Prostate gland (tissue), 2 donors: ENCODE data around the gene FUCA2. TPM values are rescaled to one million over a fixed set of nuclear protein-coding genes. Genes with fewer than 3 reads are reported as not detected.

ENCODE experiments used
- DNase-seq: peaks from one replicate; pipeline ENCODE4 v3.0.0-alpha.2; 2019; ENCODE audit warnings: low spot score
- H3K27ac ChIP-seq, 2 donors: fragments of 200-600 bp; sonication (generic); 2 replicates each; pipeline ENCODE4 v1.5.1; 2017 to 2019
- H3K27me3 ChIP-seq: fragments of 200-600 bp; sonication (generic); replicated peaks from 2 replicates; pipeline ENCODE4 v1.5.1; 2019; ENCODE audit not compliant: insufficient read depth
- H3K36me3 ChIP-seq, 2 donors: fragments of 200-600 bp; sonication (generic); 1 replicate in 1 of 2; 2 replicates in 1 of 2; pipeline versions ENCODE4 v1.5.1 to v1.8.1; 2017 to 2019
- H3K4me1 ChIP-seq: fragments of 200-600 bp; sonication (generic); replicated peaks from 2 replicates; pipeline ENCODE4 v1.5.1; 2019
- H3K4me3 ChIP-seq, 2 donors: fragments of 200-600 bp; sonication (generic); 2 replicates each; pipeline ENCODE4 v1.5.1; 2017 to 2019
- H3K9me3 ChIP-seq: fragments of 200-600 bp; sonication (generic); 2 replicates; pipeline ENCODE4 v1.5.1; 2017
- POLR2A ChIP-seq: fragments of 450-650 bp; IDR thresholded peaks from one replicate; pipeline ENCODE4 v1.6.1; 2016; ENCODE audit warnings: antibody characterized with exemption, mild to moderate bottlenecking
- POLR2AphosphoS5 ChIP-seq: sonication (generic); formaldehyde crosslinking; IDR thresholded peaks from one replicate; pipeline ENCODE4 v1.6.1; 2017; ENCODE audit warnings: antibody characterized with exemption
- WGBS: methylation state at CpG from one replicate; pipeline ENCODE4 v1.1.5; 2018; 5-methylcytosine and 5-hydroxymethylcytosine counted together
- intact Hi-C: fragments of 100-400 bp; cut with DNase I; formaldehyde crosslinking; loops from one replicate; pipeline ENCODE4 v1.14.2; 2022
- total RNA-seq, 2 donors: library from RNA; depleted of rRNA; stranded (reverse); fragments of >200 nt; gene quantifications; one replicate each; pipeline ENCODE4 v1.1.0, GENCODE V29; 2016
- TF ChIP-seq, protein P1 (sequence below), 4 experiments: fragments of 200-600 bp in 2 of 4; fragments of 450-650 bp in 2 of 4; sonication (generic) in 2 of 4; IDR thresholded peaks; 1 replicate in 3 of 4; 2 replicates in 1 of 4; pipeline ENCODE4 v1.5.1; 2016 to 2019; ENCODE audit warnings: antibody characterized with exemption in 4 of 4, mild to moderate bottlenecking in 2 of 4, moderate library complexity in 2 of 4

FUCA2 gene
- total RNA-seq, 2 donors from 2014 or later, result 32.5 to 32.7 TPM

GRCh38 chr6:143465546-143465945 is 46.0 kb downstream of the FUCA2 start:
- TF ChIP-seq POLR2A (no peak), POLR2AphosphoS5 (no peak)
- TF ChIP-seq, protein P1, sequence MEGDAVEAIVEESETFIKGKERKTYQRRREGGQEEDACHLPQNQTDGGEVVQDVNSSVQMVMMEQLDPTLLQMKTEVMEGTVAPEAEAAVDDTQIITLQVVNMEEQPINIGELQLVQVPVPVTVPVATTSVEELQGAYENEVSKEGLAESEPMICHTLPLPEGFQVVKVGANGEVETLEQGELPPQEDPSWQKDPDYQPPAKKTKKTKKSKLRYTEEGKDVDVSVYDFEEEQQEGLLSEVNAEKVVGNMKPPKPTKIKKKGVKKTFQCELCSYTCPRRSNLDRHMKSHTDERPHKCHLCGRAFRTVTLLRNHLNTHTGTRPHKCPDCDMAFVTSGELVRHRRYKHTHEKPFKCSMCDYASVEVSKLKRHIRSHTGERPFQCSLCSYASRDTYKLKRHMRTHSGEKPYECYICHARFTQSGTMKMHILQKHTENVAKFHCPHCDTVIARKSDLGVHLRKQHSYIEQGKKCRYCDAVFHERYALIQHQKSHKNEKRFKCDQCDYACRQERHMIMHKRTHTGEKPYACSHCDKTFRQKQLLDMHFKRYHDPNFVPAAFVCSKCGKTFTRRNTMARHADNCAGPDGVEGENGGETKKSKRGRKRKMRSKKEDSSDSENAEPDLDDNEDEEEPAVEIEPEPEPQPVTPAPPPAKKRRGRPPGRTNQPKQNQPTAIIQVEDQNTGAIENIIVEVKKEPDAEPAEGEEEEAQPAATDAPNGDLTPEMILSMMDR (IDR thresholded peaks at IDR 0.05), result no peak
- intact Hi-C loops, result no loop called here
- 94% methylated on average over 2 of the region's 2 CpGs for WGBS

DNA sequence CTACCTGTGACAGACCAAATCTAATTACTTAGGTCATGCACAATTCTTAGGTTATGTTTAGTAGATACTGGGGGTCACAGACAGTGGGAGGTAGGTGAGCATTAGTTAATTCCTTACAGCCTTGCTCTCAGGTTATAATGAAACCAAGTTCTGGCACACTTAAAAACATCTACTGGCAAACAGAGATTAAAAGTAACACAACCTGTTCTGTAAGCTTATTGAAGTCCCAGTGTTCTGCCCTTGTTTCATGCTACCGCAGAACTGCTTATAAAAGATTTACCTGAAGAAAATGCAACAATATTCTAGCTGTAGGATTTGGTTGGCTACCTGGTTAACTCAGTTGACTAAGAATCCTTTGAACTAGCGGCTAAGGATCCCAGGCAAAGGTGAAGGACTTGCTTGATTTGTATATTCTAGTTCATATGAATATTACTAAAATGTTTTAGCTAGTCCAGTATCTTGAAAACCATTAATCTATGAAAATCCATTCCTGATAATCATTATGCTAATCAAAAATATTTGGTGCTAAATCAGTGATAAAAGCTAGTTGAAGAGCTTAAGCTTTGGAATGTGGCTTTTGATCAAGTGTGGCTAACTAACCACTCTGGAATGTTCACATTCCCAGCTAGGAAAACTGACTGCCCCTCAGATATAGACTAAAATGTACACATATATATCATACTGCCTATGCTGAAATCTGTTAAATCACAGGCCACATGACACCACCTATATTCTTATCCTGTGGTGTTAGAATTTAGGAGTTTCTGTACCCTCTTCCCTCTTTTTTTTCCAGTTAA is 53.8 kb downstream of the FUCA2 start:
- 49% methylated on average over 2 of the region's 2 CpGs for whole genome bisulfite sequencing

More at GRCh38 chr6:143465546-143465945, 46.0 kb downstream of the FUCA2 start:
- Histone ChIP-seq H3K4me1 (no peaks in the 10 kb centered on the region), H3K4me3 (no peak overlapping the region), H3K27ac (no peak overlapping the region), H3K27me3 (no peaks in the 10 kb centered on the region), H3K36me3 (no peaks in the 10 kb centered on the region), H3K9me3 (no peaks in the 10 kb centered on the region)
- no peak for DNase-seq

DNA sequence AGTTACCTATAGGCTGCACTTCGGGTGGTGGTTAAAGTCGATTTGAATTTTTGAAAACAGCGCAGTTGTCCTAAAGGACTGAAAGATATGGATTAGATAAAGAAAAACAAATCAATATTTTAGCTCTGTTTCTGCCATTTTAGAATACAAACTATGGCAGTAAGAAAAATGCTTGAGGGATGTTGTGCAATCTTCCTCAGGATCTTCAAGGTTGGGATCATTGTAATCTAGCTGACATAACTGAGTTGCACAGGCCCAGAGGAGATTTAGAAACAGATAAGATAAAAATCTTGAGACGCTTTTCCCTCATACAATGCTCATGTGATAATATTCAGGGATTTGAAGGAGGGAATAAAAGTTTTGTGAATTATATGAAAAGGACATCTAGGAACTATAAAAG is 60.0 kb downstream of the FUCA2 start:
- no peaks in the 10 kb centered on the region for H3K36me3 ChIP-seq
- no peaks in the 10 kb centered on the region for H3K9me3 ChIP-seq
- H3K27me3 ChIP-seq, result no peaks in the 10 kb centered on the region
- peak overlapping the region; percentile 48 to 69 for H3K4me3 ChIP-seq
- intact Hi-C loops, result no loop called here
- 31% methylated on average over 4 of the region's 4 CpGs for WGBS
- DNase-seq, result no peak
- peak overlapping the region in 1 of 2 donors; percentile 76 for H3K27ac ChIP-seq
- H3K4me1 ChIP-seq, result peaks cover 3% of the 10 kb centered on the region
- no peak for TF ChIP-seq POLR2A
- TF ChIP-seq POLR2AphosphoS5, result no peak
- TF ChIP-seq, protein P1 (IDR thresholded peaks at IDR 0.05), result no peak

More for the DNA sequence above, 53.8 kb downstream of the FUCA2 start:
- no peaks in the 10 kb centered on the region for H3K27me3 ChIP-seq
- no peaks in the 10 kb centered on the region for H3K36me3 ChIP-seq
- no peaks in the 10 kb centered on the region for H3K9me3 ChIP-seq
- H3K4me1 ChIP-seq, result no peaks in the 10 kb centered on the region
- H3K27ac ChIP-seq, result peak overlapping the region; percentile 66 to 71
- DNase-seq, result no peak
- peak; percentile 60 for TF ChIP-seq POLR2AphosphoS5
- TF ChIP-seq, protein P1 (IDR thresholded peaks at IDR 0.05), result no peak
- peak overlapping the region in 1 of 2 donors; percentile 0 for H3K4me3 ChIP-seq
- intact Hi-C loops, result no loop called here

DNA sequence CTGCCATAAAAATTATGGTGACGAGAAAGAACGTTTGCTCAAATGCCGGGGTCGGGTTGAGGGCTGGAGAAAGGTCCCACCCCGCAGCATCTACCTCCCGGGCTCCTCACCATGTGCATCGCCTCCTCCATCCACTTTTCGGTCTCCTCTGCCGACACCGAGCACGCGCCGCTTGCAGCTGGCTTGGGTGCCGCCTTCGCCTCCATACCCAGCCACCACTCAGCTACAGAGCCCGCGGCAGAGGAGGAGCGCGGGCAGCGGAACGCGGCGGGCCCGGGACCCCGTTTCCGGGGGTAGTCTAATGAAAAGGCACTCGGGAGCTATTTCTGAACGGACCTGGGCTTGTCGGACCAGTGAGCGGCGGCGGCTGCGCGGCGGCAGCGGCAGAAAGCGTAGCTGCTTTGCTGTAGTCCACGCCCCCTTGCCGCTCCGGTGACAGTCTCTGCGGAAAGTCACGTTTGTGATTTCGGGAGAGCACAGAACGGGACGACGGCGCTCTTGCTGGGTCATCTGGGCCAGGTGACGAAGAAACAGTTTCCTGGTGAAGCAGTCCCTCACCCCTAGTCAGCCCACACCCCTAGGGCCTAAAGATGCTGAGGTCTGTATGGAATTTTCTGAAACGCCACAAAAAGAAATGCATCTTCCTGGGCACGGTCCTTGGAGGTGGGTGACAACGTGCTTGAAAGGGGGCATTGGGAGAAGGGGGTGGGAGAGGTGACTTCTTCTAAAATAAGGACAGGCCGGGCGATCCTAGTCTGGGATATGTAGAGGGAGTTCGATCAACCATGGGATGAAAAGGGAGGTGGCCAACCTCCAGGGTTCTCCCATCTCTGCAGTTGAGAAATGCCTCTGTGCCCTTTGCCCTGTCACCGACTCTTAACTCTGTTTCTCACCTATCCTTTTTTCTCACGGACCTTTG is 60.8 kb downstream of the FUCA2 start, which contains the start of the genes ADAT2 and PEX3:
ADAT2 (minus strand) TSS at position 243 of the 919 bp plus-strand sequence; CDS start at position 206, 37 bp downstream.
PEX3 (plus strand) TSS at position 353 of the 919 bp plus-strand sequence; CDS start at position 591, 238 bp downstream.
- under 1% methylated on average over 43 of the region's 56 CpGs for WGBS
- Histone ChIP-seq H3K4me1 (peaks cover 3% of the 10 kb centered on the region), H3K27me3 (no peaks in the 10 kb centered on the region), H3K4me3 (peak within 1 kb of the TSS; percentile 48 to 69), H3K36me3 (no peaks in the 10 kb centered on the region), H3K27ac (peak within 1 kb of the TSS; percentile 63 to 76), H3K9me3 (no peaks in the 10 kb centered on the region)
- peak; percentile 88 for DNase-seq
- intact Hi-C loops, result no loop called here
- TF ChIP-seq POLR2A, result peak; percentile 62
- TF ChIP-seq, protein P1 (IDR thresholded peaks at IDR 0.05), result peak in 2 of 4 experiments; percentile 7 to 23
- TF ChIP-seq POLR2AphosphoS5, result peak; percentile 92
